HG03060 (cell line): ENCODE data around the gene SNAP23.

Experiments
- ATAC-seq: cut with Tn5 transposase; IDR thresholded peaks from one replicate; pipeline ENCODE4 v1.9.1; 2021; ENCODE audit warnings: low read depth, moderate number of reproducible peaks; ENCODE audit not compliant: unreplicated experiment

The SNAP23 gene

DNA sequence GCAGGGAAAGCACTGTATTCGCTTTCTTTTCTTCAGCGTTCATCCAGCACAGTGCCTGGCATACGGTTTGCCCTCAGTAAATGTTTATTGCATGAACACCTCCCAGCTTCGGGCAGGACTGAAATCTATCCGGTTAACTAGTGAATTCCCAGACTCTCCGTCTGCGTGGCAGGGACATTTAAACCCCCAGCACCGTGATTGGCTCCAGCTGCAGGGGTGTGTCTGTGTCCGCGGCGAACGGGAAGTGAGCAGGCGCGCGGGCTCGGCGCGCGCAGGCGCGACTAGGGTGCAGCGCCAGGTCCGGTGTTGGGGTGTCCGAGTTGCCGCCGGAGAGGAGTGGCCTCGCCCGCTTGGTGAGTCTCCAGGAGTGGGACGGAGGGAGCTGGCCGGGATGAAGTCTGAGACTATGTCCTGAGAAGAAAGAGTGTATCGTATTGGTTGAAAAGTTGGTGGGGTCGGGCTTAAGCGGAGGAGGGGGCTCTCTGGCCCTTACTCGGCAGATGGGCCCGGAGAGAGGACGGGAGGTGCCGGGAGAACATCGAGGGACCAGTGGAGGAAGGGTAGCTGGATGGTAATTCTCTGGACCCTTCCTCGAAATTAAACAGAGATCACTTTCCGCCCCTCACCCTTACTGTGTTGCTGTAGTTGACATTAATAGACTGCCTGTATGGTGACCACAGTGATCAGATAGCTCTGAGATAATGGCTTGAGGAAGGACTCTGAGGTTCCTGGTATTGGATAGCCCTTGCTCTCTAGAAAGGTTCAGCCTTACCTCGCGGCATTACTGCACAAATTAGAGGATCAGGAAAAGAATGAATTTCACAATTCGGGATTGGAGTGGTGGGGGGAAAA is at the start of gene SNAP23:
TSS of gene SNAP23 (plus strand) at position 274 of the 852 bp plus-strand sequence. CDS start 16,213 bp downstream, outside the sequence.
- peak; percentile 40 for ATAC-seq

DNA sequence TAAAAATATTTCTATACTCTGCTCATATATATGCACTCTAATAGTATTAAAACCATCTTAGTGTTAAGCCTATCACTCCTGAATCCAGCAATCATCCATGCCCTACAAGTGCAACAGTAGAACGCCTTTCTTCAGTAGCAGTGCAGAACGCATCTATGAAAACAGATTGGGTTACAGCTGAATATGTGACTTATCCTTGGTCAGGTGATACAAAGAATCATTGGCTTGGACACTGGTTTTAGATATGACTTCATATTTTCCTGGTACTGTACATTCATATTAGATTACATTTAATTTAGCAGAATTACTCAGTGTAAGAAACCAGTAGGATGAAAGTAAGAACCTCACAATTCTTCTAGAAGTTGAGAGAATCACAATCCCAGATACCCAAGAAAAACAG is 47.8 kb upstream of the SNAP23 start:
- ATAC-seq, result no peak

DNA sequence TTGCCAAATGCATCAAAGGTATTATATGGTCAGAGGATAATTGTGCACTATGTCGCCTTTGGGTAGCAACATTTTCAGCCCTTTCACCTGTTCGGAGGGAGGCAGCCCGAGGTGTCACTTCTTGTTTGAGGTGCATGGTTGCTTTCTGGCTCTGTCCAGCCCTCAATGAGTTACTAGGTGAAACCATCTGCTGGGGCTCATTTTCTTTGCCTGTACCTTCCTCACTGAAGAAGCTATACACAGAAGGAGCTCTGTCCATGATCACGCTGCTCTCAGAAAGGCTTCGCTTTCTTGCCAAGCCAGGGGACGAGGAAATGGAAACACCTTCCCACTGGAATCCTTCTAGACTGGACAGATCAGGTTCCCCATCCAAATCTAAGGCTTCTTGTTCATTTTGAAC is 47.2 kb upstream of the SNAP23 start:
- no peak for ATAC-seq

DNA sequence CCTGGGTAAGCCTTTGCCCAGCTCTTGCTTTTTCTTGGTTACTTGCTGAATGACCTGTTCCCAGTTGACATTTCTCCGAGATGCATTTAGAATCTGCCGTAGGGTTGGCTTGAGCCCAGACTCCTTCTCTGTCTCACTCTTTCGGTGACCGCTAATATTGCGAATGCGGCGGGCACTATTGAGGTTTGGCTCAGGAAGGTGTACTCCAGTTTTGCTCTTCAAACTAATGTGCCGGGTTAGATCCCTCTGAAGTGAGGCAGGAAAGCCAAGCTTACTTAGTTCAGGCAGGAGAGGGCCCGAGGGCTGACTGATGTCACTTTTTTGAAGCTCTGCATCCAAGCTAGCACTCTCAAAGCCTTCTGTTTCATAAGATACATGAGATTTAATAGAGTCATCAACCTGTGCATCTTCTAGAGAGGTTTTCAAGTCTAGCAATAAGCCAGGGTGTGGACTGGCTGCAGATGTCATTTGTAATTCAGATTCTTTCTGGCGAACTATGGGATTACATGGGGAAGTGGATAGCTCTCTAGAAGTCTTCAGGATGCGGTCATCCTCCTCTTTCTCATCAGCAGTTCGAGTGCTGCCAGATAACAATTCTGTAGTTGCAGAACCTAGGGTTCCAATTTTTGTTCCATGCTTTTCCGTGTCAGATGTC is 45.5 kb upstream of the SNAP23 start:
- ATAC-seq, result no peak

DNA sequence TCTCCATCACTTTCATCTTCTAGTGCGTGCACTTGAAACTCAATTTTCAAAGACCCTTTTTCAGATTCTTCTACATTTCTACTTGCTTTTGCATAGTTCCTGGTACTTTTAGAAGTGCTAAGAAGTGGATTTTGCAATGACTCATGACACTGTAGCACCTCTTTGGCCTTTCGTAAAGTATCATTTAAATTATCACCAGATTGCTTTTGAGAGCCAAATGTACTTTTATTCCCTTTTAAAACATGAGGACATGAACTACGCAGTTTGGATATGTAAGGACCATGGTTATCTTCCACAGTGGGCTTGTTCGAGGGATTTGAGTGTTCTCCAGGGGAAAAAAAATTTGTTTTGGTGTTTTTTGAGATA is 45.0 kb upstream of the SNAP23 start:
- no peak for ATAC-seq

DNA sequence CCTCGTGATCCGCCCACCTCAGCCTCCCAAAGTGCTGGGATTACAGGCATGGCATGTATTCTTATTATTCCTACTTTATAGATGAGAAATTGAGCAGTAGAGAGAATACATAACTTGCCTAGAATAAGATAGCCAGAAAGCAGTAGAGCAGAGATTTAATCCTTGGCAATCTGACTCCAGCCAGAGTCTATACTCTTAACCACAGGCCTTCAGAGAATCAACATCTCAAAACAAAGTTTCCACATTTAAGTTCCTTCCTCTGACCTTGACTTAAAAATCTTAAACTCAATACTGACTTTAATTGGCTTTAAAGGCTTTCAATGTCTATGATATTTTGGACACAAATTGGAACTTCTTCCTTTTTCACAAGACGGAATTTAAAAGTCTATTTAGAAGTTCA is 41.6 kb upstream of the SNAP23 start:
- no peak for ATAC-seq

DNA sequence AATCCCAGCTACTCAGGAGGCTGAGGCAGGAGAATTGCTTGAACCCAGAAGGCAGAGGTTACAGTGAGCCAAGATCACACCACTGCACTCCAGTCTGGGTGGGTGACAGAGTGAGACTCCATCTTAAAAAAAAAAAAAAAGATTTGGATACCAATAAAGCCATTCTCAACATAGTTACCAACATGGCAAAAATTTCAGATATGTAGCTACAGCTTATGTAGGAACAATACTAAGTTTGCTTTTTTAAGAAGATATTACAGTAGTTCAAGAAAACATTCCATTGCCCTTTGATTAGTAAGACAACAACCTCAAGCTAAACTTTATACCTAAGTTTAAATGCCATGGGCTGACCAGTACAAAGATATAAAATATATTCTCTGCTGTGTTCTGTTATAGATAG is 38.9 kb upstream of the SNAP23 start:
- ATAC-seq, result no peak

DNA sequence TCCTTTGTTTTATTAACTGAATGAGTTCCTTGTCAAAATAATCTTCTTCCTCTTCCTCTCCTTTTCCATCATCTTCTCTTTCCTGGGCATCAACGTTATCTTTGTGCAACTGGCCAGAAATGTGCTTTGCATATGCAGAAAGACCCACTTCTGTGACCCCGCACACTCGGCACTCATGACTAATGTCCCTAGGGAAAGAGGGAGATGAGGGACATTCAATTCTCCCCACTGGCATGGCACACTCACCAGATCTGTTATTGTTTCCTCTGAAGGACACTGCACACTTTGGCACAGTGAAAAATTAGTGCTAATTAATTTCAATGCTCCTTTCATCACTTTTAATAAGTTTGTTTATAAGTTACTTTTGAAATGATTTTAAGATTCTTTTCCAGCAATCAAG is 38.5 kb upstream of the SNAP23 start:
- ATAC-seq, result no peak

DNA sequence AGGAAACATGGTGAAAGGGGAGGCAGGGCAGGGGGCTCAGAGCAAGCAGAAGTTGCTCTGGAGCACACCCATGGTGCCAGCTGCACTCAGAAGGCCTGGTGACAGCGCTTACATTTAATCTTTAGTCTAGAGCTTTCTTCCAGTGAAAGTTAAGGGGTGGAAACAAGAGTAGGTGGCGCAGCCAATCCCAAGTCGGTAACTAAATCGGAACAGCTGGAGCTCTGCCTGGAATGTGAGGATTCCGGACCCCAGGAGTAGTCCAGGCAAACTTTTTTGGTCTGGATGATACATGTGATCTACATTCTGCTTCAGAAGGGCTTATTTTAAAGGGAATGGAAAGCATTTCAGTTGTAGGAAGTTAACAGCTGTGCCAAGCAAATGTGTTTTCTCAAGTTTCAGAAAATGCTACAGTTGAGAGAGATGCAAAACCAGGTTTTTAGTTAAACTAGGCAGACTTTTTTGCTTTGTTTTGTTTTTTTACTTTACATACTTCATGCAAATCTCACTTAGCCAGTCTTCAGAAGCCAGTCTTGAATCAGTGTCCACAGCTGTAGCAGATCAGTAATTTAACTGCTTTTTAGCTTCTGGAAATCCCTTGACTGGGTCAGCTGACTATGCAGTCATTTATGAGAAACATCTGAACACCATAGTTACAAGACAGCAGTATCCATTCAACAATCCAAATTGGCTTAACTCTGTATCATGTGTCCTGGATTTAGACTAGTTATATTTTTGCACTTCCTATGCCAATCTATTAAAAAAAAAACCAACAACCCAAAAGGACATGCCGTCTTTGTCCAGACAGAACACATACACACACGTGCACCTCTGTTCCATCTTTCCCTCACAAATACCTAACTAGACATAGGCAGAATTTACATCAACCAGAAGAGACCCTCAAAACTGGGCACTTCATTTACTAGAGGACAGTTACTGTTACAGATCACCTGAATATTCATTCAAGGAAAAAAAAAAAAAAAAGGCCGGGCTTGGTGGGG is 37.7 kb upstream of the SNAP23 start:
- peak; percentile 76 for ATAC-seq

DNA sequence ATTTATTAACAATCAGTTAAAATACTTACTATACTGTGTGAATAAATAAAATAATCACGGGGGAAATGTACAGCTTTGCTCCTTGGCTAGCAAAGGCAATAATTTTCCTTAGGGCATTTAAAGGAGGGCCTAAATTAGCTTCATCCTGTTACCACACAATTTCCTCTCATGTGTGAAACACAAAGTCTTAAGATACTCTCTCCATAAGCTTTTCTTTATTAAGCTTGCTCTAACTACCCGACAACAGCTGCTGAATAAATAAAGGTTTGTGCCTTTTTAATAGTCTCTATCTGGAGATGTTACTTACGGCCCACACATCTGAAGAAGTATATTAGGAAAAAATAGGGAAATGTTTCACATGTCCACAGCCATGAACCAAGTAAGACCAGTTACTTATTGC is 34.2 kb upstream of the SNAP23 start:
- ATAC-seq, result no peak

DNA sequence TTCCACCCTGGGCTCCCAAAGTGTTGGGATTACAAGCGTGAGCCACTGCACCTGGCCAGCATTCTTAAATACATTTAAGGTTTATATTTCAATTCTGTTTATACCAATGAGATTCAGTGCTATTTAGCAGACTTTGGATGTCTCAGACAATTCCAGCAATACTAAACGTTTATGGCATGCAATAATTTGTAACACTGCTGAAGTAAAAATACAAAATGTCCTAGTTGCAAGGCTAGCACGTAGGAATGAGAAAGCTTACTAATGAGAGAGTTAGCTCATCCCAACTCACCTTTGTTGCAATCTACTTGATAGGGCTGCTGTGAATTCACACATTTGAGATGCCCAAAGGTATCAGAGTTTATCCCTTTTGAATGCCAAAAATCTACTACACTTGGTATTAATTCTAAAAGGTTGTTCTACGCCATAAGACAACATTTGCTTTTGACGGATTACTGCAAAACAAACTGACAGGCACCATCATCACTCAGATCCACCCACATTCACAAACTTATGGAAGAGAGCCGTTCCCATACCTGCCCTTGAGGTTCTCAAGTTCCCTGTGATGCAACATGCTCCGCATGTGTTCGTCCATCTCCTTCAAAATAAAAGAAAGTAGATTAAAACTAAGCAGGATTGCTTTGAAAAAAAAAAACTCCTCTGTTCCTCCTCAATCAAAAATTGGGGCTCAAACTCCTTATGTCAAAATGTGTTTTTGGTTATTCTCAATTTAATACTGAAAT is 29.7 kb upstream of the SNAP23 start:
- no peak for ATAC-seq

DNA sequence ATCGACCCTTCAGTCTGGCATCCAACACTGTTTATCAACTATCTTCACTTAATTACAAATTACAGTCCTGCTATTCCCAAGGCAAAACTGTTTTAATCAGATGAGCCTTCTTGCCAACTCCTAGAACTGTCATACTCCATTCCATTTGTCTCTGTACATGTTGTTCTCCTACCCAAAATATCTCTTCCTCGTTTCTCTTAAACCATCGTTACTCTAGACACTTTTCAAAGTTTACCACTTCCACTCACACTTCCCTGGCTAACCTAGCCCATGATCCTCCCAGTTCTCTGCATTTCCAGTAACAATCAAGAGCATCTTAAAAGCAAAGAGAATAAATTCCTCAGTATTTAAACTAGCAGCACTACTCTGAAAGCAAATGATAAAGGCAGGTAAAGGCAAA is 24.4 kb upstream of the SNAP23 start:
- ATAC-seq, result no peak

DNA sequence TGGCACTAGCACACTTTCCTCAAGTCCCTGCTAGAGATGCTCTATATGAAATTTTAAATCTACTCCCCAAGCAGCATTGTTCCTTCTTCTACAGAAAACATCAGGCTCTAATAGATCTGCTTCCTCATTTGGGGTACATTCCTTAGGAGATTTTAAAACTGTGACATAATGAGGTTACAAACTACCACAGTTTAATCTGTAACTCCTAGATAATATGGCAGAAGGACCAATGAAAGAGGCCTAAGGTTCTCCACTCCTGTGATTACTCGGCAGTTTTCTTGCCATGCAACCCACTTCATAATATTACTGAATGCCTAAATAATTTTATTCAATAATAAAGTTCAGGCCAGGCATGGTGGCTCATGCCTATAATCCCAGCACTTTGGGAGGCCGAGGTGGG is 20.6 kb upstream of the SNAP23 start:
- ATAC-seq, result no peak

DNA sequence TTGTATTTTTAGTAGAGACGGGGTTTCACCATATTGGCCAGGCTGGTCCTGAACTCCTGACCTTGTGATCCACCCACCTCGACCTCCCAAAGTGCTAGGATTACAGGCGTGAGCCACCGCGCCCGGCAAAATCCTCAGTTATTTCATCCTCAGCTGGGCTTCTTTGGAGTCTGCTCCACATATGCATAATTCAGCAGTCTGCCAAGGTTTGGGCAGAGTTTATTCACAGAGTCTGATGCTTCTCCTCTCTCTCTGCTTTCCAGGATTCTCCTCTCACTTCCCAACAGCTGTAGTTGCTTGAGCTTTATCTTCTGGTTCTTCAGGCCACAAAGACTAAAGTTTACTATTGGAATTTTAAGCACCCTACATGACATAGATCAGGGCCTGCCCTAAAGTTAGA is 12.7 kb upstream of the SNAP23 start:
- no peak for ATAC-seq

DNA sequence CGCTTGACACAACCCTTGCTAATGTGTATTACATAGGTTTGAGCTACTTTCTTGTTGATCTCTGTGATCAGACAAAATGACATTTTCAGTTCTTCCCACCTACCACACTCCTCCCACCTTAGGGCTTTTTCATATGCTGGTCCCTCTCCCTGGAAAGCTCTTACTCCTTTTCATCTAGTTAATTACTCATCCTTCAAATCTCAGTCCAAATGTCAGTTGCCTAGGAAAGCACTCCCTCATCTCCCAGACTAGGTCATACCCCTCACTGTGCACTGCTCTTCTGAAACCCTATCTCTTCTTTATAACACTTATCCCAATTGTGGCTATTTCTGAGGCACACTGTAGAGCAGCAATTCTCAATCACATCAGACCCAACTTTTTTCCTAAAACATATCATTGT is 11.8 kb upstream of the SNAP23 start:
- no peak for ATAC-seq

DNA sequence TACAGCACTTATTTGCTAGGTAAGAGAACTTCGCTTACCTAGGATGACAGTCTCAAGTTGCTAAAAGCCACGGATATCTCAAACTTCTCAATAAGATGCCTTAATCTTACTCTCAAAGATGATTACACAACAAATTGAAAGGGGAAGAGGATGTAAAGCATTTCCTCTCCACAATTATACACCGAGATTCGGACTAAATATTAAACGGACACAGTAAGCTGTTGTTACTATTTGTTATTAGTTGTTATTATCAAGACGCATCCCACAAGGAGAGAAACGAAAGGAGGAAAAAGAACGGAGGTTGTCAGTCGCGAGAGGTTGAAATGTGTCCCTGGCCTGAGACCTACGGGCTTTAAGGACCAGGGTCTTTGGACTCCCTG is 5.2 kb upstream of the SNAP23 start:
- no peak for ATAC-seq

DNA sequence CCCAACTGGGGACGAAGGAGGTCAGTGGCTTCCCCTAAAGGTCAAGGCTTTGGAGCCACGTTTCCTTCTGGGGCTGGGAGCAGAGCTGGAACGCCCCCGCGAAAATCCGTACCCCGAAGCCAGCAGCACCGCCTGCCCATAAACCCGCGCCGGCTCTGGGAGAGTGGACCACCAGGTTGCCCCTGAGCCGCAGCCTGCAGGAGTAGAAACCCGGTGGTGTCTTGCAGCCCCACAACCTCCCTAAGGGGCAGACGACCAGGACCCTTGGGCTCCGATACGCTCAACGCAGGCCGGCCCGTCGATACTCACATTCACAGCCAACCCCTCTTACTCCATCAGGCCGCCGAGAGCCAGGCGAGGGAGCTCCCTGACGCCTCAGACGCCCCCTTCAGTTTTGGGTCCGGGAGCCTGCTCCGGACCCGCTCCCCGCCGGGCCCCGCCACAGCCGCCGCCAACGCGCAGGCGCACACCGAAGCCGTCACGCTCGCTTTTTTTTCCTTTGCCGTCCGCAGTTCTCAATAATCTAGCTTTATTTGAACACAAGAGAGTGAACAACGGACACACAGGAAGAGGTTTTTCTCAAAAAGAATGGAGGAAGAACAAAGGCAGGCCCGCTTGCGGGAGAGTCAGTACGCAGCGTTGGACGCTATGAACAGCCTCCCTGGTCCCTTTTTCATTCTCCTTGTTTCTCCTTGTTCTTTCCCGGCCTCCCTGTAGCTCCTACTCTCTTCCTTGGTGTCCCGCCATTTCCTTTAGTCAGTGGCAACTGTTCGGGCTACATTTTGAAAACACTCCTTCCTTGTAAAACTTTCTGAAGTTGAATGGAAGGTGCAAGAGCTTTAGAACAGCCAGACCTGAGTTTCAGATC is 4.5 kb upstream of the SNAP23 start, which contains the start of gene ZNF106:
TSS of gene ZNF106 (minus strand) at position 471 of the 868 bp plus-strand sequence. CDS start 18,852 bp downstream, outside the sequence.
- ATAC-seq, result peak; percentile 46

DNA sequence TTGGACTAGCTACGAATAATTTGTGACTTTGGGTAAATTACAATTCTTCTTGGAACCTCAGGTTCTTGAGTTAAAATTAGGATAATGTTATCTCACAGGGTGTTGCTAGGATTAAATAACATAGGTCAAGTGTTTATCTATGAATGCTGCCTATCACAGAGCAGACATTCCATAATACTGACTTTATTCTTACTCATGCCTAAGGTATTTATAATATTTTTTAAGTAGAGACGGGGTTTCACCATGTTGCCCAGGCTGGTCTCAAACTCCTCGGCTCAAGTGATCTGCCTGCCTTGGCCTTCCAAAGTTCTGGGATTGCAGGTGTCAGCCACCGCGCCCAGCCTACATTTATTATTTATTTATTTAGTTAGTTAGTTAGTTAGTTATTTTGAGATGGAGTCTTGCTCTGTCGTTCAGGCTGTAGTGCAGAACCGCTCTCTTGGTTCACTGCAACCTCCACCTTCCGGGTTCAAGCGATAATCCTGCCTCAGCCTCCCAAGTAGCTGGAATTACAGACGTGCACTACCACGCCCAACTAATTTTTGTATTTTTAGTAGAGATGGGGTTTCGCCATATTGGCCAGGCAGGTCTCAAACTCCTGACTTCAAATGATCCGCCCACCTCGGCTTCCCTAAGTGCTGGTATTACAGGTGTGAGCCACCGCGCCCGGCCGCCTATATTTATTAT is 3.8 kb upstream of the SNAP23 start:
- ATAC-seq, result no peak

DNA sequence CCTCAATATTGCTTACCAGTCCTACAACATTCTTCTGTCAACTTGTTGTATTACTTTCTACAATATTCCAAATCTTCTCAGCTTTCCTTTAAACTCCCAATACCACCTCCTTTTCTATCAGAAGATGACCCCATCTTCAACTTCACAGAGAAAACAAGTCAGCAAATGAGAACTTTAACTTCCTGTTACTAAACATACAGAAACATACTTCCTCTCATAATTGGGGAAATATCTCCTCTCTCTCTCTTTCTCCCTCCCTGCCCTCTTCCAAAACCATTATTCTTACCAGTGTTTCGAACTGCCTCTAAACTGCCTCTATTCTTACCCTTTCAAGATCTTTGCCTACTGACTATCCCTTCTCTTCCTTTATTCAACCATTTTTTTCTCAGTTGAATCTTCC is 1.8 kb upstream of the SNAP23 start:
- no peak for ATAC-seq
